ENCODE results near the gene FAM219A. TPM values are rescaled to one million over a fixed set of nuclear protein-coding genes. Genes with fewer than 3 reads are reported as not detected.
"Not testable (repeated sequence)": the region's sequence is repeated elsewhere in the genome, so short reads cannot be mapped to it uniquely, and the experiment has no call there.

The FAM219A gene
- total and polyA plus RNA-seq, 2 donors (not counting 1 experiment from before 2014, with no cell fraction given), result 5.3 to 7.3 TPM

DNA sequence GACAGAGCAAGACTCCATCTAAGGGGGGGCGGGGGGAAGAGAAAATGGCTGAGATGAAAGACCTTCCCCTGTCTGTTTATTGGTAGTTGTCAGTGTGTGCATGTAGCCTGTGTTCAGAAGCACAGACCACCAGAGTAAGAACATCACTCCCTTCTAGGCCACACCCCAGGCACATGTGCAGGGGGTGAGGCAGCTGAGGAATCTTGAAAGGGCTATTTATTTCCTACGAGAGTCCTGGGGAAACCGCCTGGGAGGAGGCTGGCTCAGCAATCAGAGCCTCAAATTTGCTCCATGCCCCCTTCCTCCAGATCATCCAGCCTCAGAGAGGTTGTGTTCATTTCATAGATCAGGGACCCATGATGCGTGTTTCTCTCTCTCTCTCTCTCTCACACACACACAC lies 88.7 kb downstream of the FAM219A start:
- no peak overlapping the region for H3K27ac ChIP-seq (ENCODE audit: insufficient read depth, low read length)
- H3K4me3 ChIP-seq (replicated peaks in 1 of 4; ENCODE audit: control extremely low read depth in 1 of 4, insufficient read depth in 1 of 4, low read depth in 3 of 4, low read length in 4 of 4), result no peak overlapping the region
- no peak for TF ChIP-seq EZH2 (IDR thresholded peaks at IDR 0.05; ENCODE audit: low read length, missing control alignments)
- TF ChIP-seq, protein P1, sequence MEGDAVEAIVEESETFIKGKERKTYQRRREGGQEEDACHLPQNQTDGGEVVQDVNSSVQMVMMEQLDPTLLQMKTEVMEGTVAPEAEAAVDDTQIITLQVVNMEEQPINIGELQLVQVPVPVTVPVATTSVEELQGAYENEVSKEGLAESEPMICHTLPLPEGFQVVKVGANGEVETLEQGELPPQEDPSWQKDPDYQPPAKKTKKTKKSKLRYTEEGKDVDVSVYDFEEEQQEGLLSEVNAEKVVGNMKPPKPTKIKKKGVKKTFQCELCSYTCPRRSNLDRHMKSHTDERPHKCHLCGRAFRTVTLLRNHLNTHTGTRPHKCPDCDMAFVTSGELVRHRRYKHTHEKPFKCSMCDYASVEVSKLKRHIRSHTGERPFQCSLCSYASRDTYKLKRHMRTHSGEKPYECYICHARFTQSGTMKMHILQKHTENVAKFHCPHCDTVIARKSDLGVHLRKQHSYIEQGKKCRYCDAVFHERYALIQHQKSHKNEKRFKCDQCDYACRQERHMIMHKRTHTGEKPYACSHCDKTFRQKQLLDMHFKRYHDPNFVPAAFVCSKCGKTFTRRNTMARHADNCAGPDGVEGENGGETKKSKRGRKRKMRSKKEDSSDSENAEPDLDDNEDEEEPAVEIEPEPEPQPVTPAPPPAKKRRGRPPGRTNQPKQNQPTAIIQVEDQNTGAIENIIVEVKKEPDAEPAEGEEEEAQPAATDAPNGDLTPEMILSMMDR (conservative IDR thresholded peaks at IDR 0.05 in 1 of 2, IDR thresholded peaks at IDR 0.05 in 1 of 2; ENCODE audit: low read depth in 1 of 2, low read length in 2 of 2), result no peak
- H3K4me1 ChIP-seq (ENCODE audit: control insufficient read depth, extremely low read depth, insufficient read depth, low read length), result no peaks in the 10 kb centered on the region
- no peaks in the 10 kb centered on the region for H3K79me2 ChIP-seq (ENCODE audit: control insufficient read depth, insufficient read depth, low read length)
- no peak overlapping the region for H3K4me2 ChIP-seq (ENCODE audit: extremely low read depth, insufficient read depth, low read length)
- no peak overlapping the region for H2AFZ ChIP-seq (ENCODE audit: low read length)
- no peak for DNase-seq (ENCODE audit: low read depth in 2 of 2)
- no peaks in the 10 kb centered on the region for H3K9me3 ChIP-seq (ENCODE audit: control insufficient read depth, insufficient read depth, low read depth, low read length)
- H4K20me1 ChIP-seq (ENCODE audit: control insufficient read depth, extremely low read depth, insufficient read depth, low read length), result no peaks in the 10 kb centered on the region
- peaks cover 13% of the 10 kb centered on the region for H3K27me3 ChIP-seq (ENCODE audit: control insufficient read depth, insufficient read depth, low read length)
- H3K9ac ChIP-seq (ENCODE audit: insufficient read depth, low read length), result no peak overlapping the region
- H3K36me3 ChIP-seq (ENCODE audit: control insufficient read depth, insufficient read depth, low read length), result no peaks in the 10 kb centered on the region

- not testable (repeated sequence) for H3K9me3 ChIP-seq (ENCODE audit: control insufficient read depth, insufficient read depth, low read depth, low read length); H3K27ac ChIP-seq (ENCODE audit: insufficient read depth, low read length); H3K4me2 ChIP-seq (ENCODE audit: extremely low read depth, insufficient read depth, low read length); H2AFZ ChIP-seq (ENCODE audit: low read length); H3K79me2 ChIP-seq (ENCODE audit: control insufficient read depth, insufficient read depth, low read length); H4K20me1 ChIP-seq (ENCODE audit: control insufficient read depth, extremely low read depth, insufficient read depth, low read length); H3K4me1 ChIP-seq (ENCODE audit: control insufficient read depth, extremely low read depth, insufficient read depth, low read length); H3K36me3 ChIP-seq (ENCODE audit: control insufficient read depth, insufficient read depth, low read length); H3K9ac ChIP-seq (ENCODE audit: insufficient read depth, low read length); H3K4me3 ChIP-seq (replicated peaks in 1 of 4; ENCODE audit: control extremely low read depth in 1 of 4, insufficient read depth in 1 of 4, low read depth in 3 of 4, low read length in 4 of 4); DNase-seq (ENCODE audit: low read depth in 2 of 2)
- H3K27me3 ChIP-seq (ENCODE audit: control insufficient read depth, insufficient read depth, low read length), result peaks cover 13% of the 10 kb centered on the region
Measured at GRCh38 chr9:34368796-34369195, 89.6 kb downstream of the FAM219A start.

DNA sequence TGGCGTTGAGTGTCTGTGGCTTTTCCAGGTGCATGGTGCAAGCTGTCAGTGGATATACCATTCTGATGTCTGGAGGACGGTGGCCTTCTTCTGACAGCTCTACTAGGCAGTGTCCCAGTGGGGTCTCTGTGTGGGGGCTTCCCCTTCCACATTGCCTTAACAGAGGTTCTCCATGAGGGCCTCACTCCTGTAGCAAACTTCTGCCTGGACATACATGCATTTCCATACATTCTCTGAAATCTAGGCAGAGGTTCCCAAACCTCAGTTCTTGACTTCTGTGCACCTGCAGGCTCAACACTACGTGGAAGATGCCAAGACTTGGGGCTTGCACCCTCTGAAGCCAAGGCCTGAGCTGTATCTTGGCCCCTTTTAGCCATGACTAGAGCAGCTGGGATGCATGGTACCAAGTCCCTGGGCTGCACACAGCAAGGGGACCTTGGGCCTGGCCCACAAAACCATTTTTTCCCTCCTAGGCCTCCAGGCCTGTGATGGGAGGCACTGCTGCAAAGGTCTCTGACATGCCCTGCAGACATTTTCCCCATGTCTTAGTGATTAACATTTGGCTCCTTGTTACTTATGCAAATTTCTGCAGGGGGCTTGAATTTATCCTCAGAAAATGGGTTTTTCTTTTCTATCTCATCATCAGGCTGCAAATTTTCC lies 90.5 kb downstream of the FAM219A start:
- not testable (repeated sequence) for H3K9me3 ChIP-seq (ENCODE audit: control insufficient read depth, insufficient read depth, low read depth, low read length); H3K9ac ChIP-seq (ENCODE audit: insufficient read depth, low read length); H3K36me3 ChIP-seq (ENCODE audit: control insufficient read depth, insufficient read depth, low read length); H2AFZ ChIP-seq (ENCODE audit: low read length); H4K20me1 ChIP-seq (ENCODE audit: control insufficient read depth, extremely low read depth, insufficient read depth, low read length); H3K79me2 ChIP-seq (ENCODE audit: control insufficient read depth, insufficient read depth, low read length); H3K27ac ChIP-seq (ENCODE audit: insufficient read depth, low read length); H3K4me1 ChIP-seq (ENCODE audit: control insufficient read depth, extremely low read depth, insufficient read depth, low read length); H3K4me3 ChIP-seq (replicated peaks in 1 of 4; ENCODE audit: control extremely low read depth in 1 of 4, insufficient read depth in 1 of 4, low read depth in 3 of 4, low read length in 4 of 4); H3K4me2 ChIP-seq (ENCODE audit: extremely low read depth, insufficient read depth, low read length); DNase-seq (ENCODE audit: low read depth in 2 of 2)
- peaks cover 13% of the 10 kb centered on the region for H3K27me3 ChIP-seq (ENCODE audit: control insufficient read depth, insufficient read depth, low read length)

GRCh38 chr9:34366365-34366764 lies 92.0 kb downstream of the FAM219A start:
- H2AFZ ChIP-seq (ENCODE audit: low read length), result no peak overlapping the region
- peaks cover 2% of the 10 kb centered on the region for H3K27me3 ChIP-seq (ENCODE audit: control insufficient read depth, insufficient read depth, low read length)
- TF ChIP-seq EZH2 (IDR thresholded peaks at IDR 0.05; ENCODE audit: low read length, missing control alignments), result no peak
- TF ChIP-seq, protein P1 (conservative IDR thresholded peaks at IDR 0.05 in 1 of 2, IDR thresholded peaks at IDR 0.05 in 1 of 2; ENCODE audit: low read depth in 1 of 2, low read length in 2 of 2), result no peak
- no peak overlapping the region for H3K4me3 ChIP-seq (replicated peaks in 1 of 4; ENCODE audit: control extremely low read depth in 1 of 4, insufficient read depth in 1 of 4, low read depth in 3 of 4, low read length in 4 of 4)
- H3K9ac ChIP-seq (ENCODE audit: insufficient read depth, low read length), result no peak overlapping the region
- no peaks in the 10 kb centered on the region for H3K36me3 ChIP-seq (ENCODE audit: control insufficient read depth, insufficient read depth, low read length)
- H4K20me1 ChIP-seq (ENCODE audit: control insufficient read depth, extremely low read depth, insufficient read depth, low read length), result no peaks in the 10 kb centered on the region
- H3K27ac ChIP-seq (ENCODE audit: insufficient read depth, low read length), result no peak overlapping the region
- H3K4me2 ChIP-seq (ENCODE audit: extremely low read depth, insufficient read depth, low read length), result no peak overlapping the region
- H3K4me1 ChIP-seq (ENCODE audit: control insufficient read depth, extremely low read depth, insufficient read depth, low read length), result no peaks in the 10 kb centered on the region
- no peak for DNase-seq (ENCODE audit: low read depth in 2 of 2)
- no peaks in the 10 kb centered on the region for H3K79me2 ChIP-seq (ENCODE audit: control insufficient read depth, insufficient read depth, low read length)
- no peaks in the 10 kb centered on the region for H3K9me3 ChIP-seq (ENCODE audit: control insufficient read depth, insufficient read depth, low read depth, low read length)

Data from fibroblast of lung (primary cell).